ENCODE results near the gene DCD.
"Not testable (repeated sequence)": the region's sequence is repeated elsewhere in the genome, so short reads cannot be mapped to it uniquely, and the experiment has no call there.

Gene DCD, protein sequence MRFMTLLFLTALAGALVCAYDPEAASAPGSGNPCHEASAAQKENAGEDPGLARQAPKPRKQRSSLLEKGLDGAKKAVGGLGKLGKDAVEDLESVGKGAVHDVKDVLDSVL

GRCh38 chr12:54648265-54648664, at the start of gene DCD:
Gene DCD, minus strand, starts transcription at chr12:54648365. Its CDS starts 62 bp downstream, at chr12:54648303.
- DNase-seq, result no peak

- DNase-seq, result no peak
These were observed 49.7 kb upstream of the DCD start for GRCh38 chr12:54697851-54698250.

- no peak for DNase-seq
These were observed 44.2 kb upstream of the DCD start for GRCh38 chr12:54692353-54692752.

DNA sequence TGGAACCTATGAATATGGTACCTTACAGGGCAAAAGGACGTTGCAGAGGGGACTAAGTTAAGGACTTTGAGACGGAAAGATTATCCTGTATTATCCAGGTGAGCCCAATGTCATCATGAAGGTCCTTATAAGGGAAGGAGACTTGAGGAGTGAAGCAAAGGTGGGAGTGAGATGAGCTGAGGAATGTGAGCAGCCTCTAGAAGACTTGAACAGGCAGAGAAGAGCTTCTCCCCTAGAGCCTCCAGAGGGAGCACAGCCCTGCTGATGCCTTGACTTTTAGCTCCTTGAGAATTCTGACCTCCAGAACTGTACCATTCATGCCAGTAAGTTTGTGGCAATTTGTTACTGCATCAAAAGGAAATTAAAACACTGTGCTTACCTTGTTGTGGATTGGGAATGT, 41.8 kb upstream of the DCD start:
- DNase-seq, result no peak

DNA sequence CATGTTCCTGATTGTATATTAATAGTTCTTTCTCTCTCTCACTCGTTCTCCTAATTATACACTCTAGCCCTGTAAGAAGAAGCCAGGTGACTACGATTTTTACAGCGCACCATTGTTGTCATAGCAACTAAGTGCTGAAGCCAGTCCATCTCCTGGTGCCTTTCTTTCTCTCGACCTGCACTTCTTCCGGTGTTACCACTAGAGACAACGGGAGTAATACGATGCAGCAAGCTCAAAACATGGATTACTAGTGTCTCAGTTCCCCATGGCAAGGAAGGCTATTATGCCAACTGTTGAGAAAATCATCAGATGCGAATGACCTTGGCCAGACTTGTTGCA, 40.8 kb upstream of the DCD start:
- no peak for DNase-seq

GRCh38 chr12:54688309-54689033, 40.3 kb upstream of the DCD start:
- DNase-seq, result no peak

GRCh38 chr12:54684636-54685630, 36.8 kb upstream of the DCD start:
- no peak for DNase-seq

DNA sequence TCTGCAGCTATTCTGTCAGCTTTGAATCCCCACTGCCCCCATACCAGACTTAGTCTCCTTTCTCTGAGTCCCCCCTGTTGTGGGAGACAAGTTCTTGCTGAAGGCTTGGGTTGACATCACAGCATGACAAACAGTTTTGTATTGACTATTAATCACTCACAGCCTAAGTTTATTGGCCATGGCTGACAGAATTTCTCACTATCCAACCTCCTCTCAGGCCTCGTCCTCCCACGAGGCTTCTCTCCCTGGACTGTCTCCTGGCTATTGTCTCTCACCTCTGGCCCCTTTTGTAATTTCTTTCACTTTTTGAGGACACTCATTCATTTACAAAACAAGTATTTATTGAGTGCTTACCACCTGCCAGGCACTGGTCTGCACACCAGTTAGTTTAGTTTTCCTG, 35.2 kb upstream of the DCD start:
- DNase-seq, result no peak

GRCh38 chr12:54682674-54683073, 34.5 kb upstream of the DCD start:
- DNase-seq, result no peak

GRCh38 chr12:54680374-54680773, 32.2 kb upstream of the DCD start:
- DNase-seq, result no peak

DNA sequence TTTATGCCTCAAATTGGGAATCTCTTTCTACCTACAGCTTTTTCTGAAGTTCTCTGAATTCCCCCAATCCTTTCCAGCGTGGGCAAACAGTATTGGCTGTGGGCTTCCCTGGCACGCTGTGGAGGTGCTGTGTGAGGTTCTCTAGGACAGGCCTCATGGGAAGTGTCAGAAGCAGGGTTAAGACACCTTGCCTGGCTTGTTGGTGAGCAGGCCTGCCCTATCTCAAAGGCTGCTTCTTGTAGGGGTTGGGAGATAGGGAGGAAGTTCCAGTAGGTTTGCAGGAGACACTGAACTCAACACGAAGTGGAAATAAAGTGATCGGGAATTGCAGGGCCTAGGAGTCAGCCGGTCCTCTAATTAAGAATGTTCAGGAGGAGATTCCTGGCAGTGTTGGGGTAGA, 30.0 kb upstream of the DCD start:
- no peak for DNase-seq

GRCh38 chr12:54667945-54668344, 19.8 kb upstream of the DCD start:
- no peak for DNase-seq

GRCh38 chr12:54666008-54666407, 17.8 kb upstream of the DCD start:
- DNase-seq, result no peak

DNA sequence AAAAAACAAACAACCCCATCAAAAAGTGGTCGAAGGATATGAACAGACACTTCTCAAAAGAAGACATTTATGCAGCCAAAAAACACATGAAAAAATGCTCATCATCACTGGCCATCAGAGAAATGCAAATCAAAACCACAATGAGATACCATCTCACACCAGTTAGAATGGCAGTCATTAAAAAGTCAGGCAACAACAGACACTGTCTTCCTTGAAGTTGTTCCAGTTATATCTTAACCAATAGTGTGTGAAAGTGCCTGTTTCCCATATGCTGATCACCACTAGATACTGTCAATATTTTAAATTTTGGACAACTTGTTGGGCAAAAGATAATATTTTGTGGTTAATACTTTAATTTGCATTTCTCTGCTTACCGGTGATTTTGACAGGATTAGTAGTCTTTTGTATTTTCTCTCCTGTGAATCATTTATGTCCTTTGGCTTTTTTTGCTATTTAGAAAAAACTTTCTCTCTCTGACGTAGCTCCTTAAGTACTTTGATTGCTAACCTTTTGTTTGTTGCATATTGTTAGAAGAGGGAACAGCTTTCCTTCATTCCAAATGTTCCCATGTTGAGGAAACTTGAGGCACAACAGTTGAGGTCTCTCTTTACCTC, 17.0 kb upstream of the DCD start:
- DNase-seq, result not testable (repeated sequence)

- no peak for DNase-seq
These were observed 15.4 kb upstream of the DCD start for GRCh38 chr12:54663603-54664002.

GRCh38 chr12:54662026-54662425, 13.9 kb upstream of the DCD start:
- no peak for DNase-seq

DNA sequence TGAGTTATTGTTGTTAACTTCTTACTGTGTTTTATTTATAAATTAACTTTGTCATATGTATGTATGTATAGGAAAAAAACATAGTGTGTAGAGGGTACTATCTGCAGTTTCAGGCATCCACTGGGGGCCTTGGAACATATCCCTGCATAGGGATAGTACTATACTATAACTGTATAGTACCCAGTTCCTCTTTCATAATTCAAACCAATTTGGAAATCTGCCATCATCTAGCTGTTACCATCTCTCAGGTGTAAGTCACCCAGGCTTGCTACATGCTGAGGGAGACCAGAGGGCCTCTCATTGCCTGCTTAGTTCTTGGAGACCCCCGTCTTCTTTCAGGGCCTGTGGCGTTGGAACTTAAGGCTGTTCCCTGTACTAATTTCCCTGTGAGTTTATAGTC, 12.9 kb upstream of the DCD start:
- DNase-seq, result no peak

DNA sequence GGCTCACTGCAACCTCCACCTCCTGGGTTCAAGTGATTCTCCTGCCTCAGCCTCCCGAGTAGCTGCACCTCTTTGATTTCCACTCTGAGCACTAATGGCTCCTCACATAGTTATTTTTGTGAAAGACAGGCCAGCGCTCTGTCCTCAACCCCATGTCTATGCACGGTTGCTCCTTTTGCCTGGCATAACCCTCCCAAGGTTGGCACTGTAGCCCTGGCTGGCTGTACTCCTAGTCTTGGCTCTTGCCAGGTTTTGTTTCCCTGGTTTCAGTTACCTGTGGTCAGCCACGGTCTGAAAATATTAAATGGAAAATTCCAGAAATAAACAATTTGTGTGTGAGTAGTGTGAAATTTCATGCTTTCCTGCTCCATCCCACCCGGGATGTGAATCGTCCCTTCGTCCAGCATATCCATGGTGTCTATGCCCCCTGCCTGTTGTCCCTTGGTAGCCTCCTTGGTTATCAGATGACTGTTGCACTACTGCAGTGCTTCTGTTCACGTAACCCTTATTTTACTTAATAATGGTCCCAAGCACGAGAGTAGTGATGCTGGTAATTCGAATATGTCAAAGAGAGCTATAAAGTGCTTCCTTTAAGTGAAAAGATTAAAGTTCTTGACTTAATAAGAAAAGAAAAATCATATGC, 12.3 kb upstream of the DCD start:
- DNase-seq, result no peak

DNA sequence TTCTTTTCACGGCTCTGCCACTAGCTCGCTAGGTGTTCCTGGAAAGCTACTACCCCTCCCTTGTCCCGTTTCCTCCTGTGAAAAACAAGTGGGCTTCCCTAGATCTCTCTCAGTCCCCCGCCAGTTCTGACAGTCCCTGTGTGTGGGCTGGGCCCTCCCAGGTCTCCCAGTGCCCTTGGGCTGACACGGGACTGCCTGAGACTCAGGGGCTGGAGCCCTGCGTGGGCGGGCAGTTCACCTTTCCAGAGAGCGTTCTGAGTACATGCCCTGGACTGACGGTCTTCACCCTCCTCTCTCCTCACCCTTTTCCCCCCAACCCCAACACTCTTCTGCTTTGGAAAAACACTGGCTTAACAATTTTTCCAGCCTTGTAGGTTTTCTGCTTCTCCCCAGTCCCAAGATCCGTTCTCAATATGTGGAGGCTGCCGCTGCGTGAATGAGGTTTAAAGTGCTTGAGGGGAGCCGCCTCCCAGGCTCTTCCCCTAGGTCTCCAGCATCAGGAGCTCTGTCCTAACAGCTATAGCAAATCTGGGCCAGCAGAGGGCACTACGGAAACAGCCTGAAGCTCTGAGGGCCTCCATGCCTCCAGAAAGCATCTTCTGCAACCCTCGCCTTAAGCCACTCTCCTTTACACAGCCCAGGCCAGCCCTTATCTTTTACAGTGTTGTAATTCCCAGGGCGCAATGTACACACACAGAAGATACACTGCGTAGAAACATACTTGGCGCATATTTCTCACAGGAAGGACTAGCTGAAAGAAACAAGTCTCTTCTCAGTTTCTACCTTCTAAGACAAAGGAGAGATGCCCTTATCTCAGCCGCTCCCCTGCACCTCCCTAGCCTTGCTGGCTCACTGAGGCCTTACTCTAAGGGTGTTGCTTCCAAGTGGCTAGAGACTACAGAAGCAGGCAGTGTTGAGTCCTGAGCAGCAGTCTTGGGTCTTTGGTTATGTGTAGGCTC, 10.4 kb upstream of the DCD start:
- no peak for DNase-seq

- DNase-seq, result no peak
These were observed 9.0 kb upstream of the DCD start for GRCh38 chr12:54657105-54657607.

GRCh38 chr12:54654926-54655325, 6.8 kb upstream of the DCD start:
- DNase-seq, result no peak

DNA sequence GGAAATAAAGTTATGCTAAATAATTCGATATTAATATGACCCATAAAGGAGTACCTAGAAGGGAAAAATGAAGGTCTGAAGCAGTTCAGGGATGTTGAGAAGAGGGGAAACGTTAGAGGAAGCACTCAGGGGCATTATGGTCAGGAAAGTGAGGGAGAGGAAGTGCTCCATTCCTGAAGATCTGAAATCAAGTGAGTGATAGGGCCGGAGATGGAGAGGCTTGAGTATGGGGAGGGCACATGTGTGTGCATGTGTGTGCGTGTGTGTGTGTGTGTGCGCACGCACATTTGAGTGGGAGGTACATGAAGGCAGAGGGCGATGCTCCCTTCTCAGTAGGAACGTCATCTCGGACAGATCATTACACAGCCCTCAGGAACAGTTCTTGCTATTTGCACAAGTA, 4.9 kb upstream of the DCD start:
- DNase-seq, result no peak
